HL-60 (cell line): ENCODE data around the gene ABCA1.
A peak's percentile ranks its signal among the peaks of the same experiment; 100 is the strongest.

Experiments used
- DNase-seq, 2 experiments: peaks; one replicate each; pipeline ENCODE4 v3.0.0-alpha.2; 2010 to 2020; ENCODE audit warnings: low read depth in 1 of 2, low spot score in 1 of 2
- H3K27ac ChIP-seq: fragments of 250-450 bp; sonication (Bioruptor Pico); replicated peaks from 2 replicates; pipeline ENCODE4 v1.5.1; 2020; ENCODE audit warnings: mild to moderate bottlenecking, moderate library complexity
- H3K27me3 ChIP-seq: fragments of 250-450 bp; sonication (Bioruptor Pico); 2 replicates; pipeline ENCODE4 v1.5.1; 2021; ENCODE audit warnings: mild to moderate bottlenecking, moderate library complexity; ENCODE audit not compliant: insufficient read depth, poor library complexity, severe bottlenecking
- H3K4me3 ChIP-seq: replicated peaks from 2 replicates; pipeline ENCODE4 v1.5.1; 2011; ENCODE audit warnings: mild to moderate bottlenecking, control low read depth, low read length; ENCODE audit not compliant: insufficient read depth
- CTCF ChIP-seq: IDR thresholded peaks from one replicate; pipeline ENCODE4 v1.5.1; 2011; ENCODE audit warnings: low read length, control low read depth, inconsistent platforms; ENCODE audit not compliant: insufficient read depth
- GABPA ChIP-seq: IDR thresholded peaks from 2 replicates; pipeline ENCODE4 v1.6.1; 2012; ENCODE audit warnings: low read depth
- POLR2AphosphoS5 ChIP-seq: IDR thresholded peaks from 2 replicates; pipeline ENCODE4 v1.6.1; 2012; ENCODE audit warnings: low read depth
- REST ChIP-seq: IDR thresholded peaks from 2 replicates; pipeline ENCODE4 v1.6.1; 2012; ENCODE audit warnings: low read depth; ENCODE audit not compliant: insufficient replicate concordance
- SPI1 ChIP-seq: IDR thresholded peaks from 2 replicates; pipeline ENCODE4 v1.6.1; 2012; ENCODE audit warnings: low read depth, mild to moderate bottlenecking, borderline replicate concordance

ABCA1 gene

GRCh38 chr9:104969116-104969515 lies 41.2 kb upstream of the ABCA1 start:
- H3K27ac ChIP-seq: no peak overlapping the region
- H3K4me3 ChIP-seq: no peak overlapping the region
- TF ChIP-seq REST (no peak), POLR2AphosphoS5 (no peak), CTCF (no peak), SPI1 (no peak), GABPA (no peak)
- H3K27me3 ChIP-seq: no peaks in the 10 kb centered on the region
- no peak for DNase-seq

GRCh38 chr9:104968025-104968982 lies 40.3 kb upstream of the ABCA1 start:
- DNase-seq: peak; percentile 70 to 81
- H3K27ac ChIP-seq: peak overlapping the region; percentile 72
- no peak for TF ChIP-seq CTCF
- TF ChIP-seq REST: no peak
- no peak for TF ChIP-seq SPI1
- no peak for TF ChIP-seq POLR2AphosphoS5
- no peak for TF ChIP-seq GABPA
- peak overlapping the region; percentile 71 for H3K4me3 ChIP-seq
- H3K27me3 ChIP-seq: no peaks in the 10 kb centered on the region

GRCh38 chr9:104963076-104963475 lies 35.1 kb upstream of the ABCA1 start:
- H3K27ac ChIP-seq: no peak overlapping the region
- TF ChIP-seq SPI1 (no peak), POLR2AphosphoS5 (no peak), CTCF (no peak), GABPA (no peak), REST (no peak)
- DNase-seq: no peak
- H3K4me3 ChIP-seq: no peak overlapping the region
- no peaks in the 10 kb centered on the region for H3K27me3 ChIP-seq
